Activated T-helper 1 cell treated with Interleukin-2 at 50 U/mL for 16 hours (primary cell): ENCODE data around the gene XXYLT1.
"Not testable (repeated sequence)": the region's sequence is repeated elsewhere in the genome, so short reads cannot be mapped to it uniquely, and the experiment has no call there.

Experiments used
- DNase-seq: peaks from one replicate; pipeline ENCODE4 v3.0.0-alpha.2; 2020; ENCODE audit warnings: low read depth

The XXYLT1 gene

DNA sequence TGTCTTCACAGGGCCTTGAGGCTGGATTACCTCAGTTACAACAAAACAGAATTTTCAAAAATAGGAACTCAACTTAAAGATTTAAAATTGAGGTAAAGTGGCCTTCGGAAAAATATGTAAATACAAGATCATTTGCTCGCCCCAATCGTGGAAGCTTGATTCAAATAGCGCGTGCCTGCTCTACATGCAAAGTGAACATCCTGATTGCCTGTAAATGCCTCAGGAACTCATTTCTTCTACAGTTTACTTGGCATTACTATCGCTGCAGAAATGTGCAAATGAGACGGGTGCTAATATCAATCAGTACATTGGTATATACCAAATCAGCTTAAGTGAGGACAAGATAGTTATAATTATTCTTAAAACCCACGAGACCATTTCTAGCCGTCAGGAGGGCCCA lies 159.2 kb downstream of the XXYLT1 start:
- no peak for DNase-seq

DNA sequence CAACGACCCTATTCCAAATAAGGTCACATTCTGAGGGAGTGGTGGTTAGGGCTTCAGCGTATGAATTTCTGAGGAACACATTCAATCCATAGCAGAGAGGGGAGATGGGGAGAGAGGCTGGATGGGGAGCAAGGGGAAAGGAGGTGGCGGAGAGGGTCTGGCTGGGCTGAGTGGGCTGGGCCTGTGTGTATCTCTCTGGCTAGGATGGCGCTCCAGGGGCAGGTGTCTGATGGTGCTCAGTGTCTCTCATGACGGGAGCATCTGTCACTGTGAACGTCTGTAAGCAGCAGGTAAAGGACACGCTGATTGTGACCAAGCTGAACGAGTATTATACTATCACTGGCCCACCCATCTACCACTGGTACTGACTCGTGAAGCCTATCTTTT lies 159.6 kb downstream of the XXYLT1 start:
- DNase-seq = no peak

DNA sequence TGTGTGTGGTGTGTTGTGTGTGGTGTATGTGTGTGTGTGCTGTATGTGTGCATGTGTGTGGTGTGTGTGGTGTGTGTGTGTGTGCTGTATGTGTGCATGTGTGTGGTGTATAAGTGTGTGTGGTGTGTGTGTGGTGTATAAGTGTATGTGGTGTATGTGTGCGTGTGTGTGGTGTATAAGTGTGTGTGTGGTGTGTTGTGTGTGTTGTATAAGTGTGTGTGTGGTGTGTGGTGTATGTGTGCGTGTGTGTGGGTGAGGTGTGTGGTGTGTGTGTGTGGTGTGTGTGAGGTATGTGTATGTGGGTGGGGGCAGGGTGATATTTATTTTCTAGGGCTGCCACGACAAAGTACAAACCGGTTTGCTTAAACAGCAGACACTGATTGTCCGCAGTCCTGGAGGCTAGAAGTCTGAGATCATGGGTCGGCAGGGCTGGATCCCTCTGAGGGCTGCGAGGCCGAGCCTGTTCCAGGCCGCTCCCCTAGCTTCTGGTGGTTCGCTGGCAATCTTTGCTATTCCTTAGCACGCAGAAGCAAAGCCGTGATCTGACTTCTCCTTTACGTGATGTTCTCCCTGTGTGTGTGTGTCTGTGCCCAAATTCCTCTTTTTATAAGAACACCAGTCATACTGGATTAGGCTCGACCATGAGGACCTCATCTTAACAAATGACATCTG lies 160.2 kb downstream of the XXYLT1 start:
- no peak for DNase-seq

DNA sequence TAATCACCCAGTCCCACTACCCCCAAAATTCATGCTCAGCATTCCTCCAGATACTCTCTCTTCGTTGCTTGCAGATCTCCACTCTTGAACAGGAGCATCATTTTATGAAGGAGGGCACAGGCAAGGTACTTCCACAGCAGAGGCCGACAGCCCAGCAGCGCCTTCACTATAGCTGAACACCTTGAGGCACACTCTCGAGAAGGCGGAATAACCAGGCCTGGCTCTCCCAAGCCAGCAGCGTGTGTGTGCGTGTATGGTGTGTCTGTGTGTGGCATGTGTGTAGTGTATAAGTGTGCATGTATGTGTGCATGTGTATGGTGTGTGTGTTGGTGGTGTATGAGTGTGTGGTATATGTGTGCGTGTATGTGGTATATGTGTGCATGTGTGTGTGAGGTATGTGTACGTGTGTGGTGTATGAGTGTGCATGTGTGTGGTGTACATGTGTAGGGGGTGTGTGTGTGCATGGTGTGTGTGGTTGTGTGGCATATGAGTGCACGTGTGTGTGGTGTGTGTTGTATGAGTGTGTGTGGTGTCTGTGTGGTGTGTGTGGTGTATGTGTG lies 161.8 kb downstream of the XXYLT1 start:
- no peak for DNase-seq

DNA sequence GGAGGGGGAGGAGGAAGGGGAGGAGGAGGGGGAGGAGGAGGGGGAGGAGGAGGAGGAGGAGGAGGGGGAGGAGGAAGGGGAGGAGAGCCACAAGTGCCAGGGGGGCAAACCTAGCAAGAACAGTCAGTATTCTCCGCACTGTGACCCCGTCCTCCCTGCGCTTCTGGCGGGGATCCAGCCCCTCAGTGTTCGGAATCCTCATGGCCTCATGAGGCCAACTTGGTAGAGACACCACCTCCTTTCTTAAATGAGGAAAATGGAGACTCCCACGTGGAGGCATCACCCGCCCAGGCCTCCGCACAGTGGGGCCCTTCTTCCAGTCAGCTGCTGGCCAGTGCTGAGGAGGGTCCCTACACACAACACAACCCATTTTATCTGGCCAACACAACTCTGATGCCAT lies 163.4 kb downstream of the XXYLT1 start:
- DNase-seq = no peak

DNA sequence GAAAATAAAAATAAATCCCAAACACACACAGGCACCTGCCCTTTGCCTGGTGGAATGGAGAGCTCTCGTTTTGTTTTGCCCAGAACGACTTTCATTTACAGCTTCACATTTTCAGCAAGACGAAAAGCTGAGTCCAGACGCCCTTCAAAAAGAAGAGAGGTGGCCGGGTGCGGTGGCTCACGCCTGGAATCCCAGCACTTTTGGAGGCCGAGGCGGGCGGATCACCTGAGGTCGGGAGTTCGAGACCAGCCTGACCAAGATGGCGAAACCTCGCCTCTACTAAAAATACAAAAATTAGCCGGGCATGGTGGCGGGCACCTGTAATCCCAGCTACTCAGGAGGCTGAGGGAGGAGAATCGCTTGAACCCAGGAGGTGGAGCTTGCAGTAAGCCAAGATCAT lies 163.9 kb downstream of the XXYLT1 start:
- not testable (repeated sequence) for DNase-seq

DNA sequence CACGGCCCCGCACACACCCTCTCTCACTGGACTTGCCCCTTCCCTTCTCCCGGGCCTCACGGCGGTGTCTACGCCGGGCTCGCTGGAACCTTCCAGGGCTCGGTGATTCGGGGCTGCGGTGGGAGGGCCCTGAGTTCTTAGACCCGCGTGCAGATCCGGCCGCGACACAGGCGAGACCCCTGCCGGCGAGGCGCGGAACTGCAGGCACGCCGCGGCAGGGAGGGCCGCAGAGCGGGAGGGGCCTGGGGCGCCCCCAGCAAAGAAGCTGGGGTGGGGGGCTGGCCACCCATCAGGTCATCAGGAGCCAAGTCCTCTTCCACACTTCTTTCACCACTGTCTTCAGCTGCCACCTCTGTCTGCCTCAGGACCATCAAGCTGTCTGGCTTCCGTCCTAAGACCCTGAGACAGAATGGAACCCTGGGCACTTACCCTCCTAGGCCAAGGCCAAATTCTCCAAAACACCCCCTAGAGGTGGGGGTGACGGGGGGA lies 164.5 kb downstream of the XXYLT1 start:
- DNase-seq = peak; percentile 49

DNA sequence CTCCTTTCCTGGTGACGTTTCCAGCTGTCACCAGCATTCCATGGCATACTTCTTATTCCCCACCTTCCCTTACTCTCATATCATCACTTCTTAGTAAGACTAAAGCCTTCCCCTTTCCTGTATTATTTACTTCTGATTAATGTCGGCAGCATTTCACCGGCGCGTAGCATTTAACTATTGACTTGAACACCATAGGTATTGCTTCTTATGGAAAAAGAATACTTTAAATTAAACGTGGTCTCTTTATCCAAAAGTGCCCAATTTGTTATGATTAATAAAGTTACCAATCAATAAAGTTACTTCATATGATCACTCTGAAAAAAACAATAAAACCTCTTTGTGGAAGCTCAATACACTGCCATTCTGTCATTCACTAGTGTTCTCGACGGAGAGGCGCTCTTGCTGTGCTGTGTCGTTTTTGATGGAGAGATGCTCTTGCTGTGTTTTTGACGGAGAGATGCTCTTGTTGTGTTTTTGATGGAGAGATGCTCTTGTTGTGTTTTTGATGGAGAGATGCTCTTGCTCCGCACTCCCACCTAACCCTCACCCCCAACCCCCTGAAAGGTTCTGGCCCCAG lies 165.0 kb downstream of the XXYLT1 start:
- no peak for DNase-seq

DNA sequence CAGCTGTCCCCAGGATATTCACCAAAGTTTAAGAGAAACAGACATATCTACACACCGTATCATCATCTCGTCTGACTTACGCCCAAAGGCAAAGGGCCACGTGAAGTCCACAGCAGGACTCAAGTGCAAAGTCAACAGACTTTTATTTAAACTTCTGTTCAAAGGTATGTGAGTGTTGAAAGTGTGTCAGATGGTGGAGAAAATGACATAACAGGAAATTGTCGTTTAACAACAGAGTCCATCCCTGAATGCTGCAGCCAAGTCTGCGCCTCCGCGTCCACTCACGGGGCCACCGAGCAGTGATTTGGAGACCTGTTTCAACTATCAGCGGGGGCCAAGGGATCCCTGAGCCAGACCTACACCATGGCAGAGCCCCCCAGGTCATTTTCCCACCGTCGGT lies 165.6 kb downstream of the XXYLT1 start:
- DNase-seq = no peak

DNA sequence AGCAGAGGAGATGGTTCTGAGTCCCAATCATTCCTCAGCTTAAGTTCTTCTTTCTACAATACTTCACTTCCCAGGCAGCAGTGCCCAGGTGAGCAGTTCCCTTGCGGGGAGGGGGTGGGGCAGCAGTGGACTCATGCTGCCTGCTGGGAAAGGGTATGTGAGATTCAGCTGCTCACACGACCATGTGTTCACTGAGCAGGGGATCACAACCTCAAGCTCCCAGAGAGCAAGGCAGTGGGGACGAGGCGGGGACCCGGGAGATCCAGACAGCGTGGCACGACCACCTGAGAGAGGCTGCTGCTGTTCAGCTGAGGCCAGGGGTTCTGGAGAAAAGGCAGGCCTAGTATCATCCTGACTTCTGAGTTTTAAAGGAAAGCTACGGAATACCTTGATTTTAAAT lies 166.6 kb downstream of the XXYLT1 start:
- DNase-seq = no peak

DNA sequence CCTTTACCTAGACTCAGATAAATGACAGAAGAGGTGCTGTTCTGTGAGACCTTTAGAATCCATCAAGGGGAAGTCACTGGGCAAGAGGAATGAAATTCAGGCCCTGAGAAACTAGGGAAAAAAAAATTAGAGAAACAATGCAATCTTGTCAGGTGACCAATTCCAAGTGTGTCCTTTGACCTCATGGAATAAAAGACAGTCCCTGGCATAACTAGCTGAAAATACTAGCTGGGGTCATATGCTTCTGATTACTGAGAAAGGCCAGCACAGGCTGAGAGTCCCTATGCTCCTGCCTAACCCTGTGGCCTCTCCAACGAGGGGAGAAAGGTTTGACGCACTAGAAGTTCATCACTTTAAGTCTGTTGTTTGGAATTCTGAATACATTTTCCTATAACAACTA lies 167.3 kb downstream of the XXYLT1 start:
- no peak for DNase-seq

DNA sequence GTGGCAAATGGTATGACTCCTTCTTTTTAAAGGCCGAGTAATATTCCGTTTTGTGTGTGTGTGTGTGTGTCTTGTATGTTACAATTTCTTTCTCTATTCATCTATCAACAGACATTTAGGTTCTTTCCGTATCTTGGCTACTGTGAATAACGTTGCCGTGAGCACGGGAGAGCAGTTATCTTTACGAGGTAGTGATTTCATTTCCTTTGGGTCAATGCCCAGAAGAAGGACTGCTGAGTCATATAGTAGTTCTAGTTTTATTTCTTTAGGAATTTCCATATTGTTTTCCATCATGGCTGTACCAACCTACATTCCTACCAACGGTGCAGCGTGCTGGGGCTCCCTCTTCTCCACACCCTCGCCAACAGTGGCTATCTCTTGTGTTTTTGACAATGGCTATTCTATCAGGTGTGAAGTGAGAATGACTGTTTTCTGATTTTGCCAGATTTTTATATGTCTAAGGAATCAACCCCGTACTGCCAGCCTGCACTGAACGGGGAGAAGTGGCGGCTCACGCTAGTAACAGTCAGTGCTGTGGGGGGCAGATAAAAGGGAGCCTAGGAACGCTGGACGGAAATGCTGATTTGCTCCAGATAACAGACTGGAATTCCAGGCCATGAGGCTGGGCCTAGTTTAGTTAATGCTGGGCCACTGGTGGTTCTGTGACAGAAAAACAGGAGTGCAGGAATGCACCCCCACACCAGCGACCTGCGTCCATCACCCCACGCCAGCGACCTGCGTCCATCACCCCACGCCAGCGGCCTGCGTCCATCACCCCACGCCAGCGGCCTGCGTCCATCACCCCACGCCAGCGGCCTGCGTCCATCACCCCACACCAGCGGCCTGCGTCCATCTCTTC lies 168.1 kb downstream of the XXYLT1 start:
- no peak for DNase-seq

DNA sequence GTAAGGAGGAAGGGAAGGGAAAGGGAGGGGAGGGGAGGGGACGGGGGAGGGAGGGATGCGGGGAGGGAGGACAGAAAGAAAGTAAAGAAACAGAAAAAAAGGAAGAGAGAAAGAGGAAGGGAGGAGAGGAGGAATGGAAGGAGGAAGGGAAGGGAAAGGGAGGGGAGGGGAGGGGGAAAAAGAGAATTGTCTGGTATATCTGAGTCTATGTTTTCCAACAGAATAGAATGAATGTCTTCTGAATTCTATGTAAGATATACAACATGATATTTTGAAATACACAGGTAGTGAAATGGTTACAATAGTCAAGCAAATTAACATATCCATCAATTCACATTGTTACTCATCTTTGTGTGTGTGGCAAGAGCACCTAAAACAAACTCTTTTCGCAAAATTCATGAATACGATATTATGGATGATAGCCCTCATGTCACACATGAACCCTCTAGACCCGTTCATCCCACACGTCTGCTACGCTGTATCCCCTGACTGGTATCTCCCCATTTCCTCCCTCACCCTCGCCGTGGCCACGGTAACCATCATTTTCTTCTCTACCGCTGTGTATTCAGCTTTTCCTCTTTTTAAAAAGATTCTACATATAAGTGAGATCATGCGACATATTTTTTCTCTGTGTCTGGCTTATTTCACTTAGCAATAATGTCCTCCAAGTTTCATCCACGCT lies 168.9 kb downstream of the XXYLT1 start:
- DNase-seq = no peak

DNA sequence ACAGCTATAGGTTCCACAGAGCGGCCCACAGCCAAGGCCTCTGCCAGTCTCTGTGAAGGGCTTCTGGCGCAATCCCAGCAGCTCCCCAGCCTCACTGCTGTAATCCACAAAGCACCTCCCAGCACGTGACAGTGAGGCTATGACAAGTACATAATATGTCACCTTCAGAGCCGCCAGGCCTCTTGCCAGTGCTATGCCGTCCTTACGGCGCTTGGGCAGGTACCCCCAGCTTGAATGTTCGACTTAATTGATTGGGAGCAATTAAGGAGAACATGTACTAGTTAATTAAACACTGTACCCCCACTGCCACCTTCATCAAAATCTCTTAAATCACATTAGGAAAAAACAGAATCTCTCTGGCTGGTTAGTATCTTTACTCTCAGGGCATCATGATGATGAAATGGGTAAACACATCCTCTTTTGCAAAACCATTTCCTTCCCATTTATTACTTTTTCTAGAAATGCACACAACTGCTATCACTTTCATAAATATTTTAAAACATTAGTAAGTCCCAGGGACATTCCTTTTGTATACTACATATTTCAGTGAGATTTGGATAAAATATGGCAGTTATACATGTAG lies 169.9 kb downstream of the XXYLT1 start:
- no peak for DNase-seq

DNA sequence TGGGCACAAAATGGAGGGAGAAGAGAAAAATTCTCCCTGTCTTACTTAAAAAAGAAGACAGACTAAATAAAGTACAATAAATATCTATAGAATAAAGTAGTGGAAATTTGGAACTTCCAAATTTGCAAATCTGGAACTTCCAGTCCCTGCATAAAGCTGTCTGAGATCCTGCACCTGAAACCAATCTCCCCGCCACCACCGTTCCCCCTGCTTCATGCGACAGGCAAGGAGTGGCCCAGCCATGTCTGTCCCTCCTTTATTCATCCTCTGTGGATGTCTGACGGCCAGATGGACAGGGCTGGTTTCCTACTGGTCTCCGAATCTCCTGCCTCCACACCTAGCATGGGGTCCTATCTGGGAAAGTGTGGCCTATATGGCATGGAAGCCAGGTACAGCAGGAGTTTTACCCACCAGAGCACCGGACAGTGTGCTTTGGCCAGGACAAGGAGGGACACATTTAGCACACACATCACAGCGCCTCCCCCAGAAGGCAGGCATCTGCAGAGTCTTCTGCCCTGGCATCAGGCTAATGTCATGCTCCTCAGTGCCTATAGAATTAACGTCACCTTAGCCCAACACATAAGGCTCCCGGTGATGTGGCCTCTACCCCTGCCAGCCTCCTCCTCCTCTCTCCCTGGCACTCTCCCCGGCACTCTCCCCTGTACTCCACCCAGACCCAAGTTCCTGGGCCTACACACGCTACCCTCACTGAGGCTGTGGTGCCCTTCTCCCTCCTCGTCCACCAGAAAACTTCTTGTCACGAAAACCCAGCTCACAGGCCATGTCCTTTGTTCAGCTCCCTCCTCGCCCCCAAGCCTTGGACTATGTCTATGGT lies 170.8 kb downstream of the XXYLT1 start:
- no peak for DNase-seq

DNA sequence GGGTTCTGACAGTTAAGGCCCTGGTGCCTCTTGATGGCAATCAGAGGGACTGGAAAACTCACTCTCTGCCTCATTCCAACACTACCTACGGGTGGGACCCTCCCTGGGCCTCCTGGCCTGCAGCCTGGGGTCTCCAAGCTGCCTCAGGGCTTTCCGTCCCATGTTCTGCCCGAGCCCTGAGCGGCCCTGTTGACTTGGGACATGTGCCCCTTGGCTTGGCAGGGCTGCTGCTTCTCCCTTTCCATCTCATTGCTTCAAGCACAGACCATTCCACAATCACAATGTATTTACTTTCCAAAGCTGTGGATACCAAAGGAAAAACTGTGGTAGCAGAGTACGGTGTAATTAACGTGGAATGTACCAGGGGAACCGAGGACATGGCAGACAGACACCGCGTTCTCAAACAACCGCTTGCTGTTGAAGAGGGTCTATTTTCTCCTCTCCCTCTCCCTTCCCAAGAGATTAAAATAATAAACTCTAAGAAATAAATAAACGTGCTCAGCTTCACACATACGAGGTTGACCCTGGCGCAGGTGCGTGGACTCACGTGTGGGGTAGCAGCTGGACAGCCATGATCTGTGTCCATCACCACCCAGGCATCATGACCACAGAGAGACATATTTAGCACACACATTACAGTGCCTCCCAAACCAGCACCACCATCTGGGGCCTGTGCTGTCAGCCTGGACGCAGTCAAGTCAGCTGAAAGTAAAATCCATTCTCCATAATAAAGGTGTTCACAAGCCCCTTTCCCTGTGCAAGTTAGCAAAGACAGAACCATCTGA lies 172.0 kb downstream of the XXYLT1 start:
- DNase-seq = no peak

DNA sequence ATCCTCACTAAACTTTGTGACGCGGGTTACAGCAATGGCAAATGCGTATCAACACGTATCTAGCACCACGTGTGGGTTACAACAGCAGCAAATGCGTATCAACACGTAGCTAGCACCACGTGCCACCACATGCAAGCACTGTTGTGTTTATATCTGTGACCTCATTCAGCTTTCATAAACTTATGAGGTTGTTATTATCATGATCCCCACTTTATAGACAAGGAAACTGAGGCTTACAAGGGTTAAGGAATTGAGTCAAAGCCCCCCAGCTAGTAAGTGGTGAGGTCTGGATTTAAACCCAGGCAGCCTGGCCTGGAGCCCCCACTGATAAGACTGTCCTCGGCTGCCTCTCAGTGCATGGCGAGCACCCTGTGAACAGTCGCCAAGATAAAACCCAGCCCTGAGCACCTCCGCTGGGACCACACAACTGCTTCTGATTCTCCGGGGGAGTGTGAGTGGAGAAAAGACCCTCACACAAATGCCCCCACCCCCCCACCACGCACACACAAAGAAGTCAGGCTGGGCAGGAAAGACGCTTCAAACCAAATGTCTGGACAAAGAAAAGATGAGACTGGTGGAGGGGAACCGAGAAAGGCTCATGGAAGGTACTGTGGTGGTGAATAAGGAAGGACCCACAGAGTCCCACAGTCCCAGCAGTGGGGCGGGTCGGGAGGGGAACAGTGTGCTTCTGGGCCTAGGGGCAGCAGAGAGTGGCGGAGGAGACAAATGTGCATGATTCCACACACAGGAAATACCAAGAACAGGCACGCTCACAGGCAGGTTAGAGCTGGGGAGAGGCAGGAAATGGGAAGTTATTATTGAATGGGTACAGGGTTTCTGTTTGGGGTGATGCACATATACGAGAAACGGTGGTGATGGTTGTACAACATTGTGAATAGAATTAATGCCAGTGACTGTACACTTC lies 173.4 kb downstream of the XXYLT1 start:
- no peak for DNase-seq

DNA sequence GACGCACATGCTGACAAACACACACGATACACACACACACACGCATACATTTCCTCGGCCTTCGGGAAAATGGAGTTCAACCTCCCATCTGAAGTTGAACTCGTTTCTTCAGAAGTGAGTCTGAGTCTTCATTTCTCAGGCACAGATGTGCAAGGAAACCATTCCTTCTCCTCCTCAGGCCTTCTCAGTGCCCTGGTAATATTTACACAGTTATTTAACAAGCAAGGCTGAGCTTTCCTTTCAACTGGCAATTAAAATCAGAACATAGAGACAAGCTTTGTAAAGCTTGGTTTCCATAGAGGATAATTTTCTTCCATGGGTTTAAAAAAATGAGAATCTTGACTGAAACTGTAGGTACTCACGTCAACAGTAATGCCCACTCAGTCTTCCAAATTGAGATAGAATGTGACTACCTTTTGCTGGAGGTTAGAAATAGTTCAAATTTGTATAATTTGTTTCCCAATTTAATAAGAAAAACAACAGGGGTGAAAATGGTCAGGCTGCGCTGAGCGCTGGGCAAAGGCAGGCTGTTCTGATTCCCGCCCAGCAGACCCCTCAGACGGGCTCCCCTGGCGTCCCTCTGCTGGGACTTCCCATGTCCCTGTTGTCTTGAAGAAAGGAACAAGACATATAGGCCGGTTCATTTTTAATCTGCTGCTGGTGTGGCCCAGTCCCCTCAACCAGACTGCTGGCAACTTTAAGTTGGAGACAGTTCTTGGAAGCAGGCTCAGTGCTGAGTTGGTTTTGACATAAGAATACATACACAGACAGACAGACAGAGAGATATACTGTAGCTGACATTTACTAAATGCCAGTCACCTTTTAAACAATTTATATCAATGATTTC lies 174.3 kb downstream of the XXYLT1 start:
- DNase-seq = no peak
